ENCODE measurements around the gene LIPC.

Gene LIPC

GRCh38 chr15:58459560-58459959 is 27.8 kb downstream of the LIPC start:
- Histone ChIP-seq H3K36me3 (replicated peaks in 1 of 2; ENCODE audit: control insufficient read depth in 2 of 2, insufficient read depth in 2 of 2, low read length in 2 of 2) (no peaks in the 10 kb centered on the region), H3K23ac (ENCODE audit: low read depth, low read length, poor library complexity) (no peak overlapping the region), H3K79me1 (ENCODE audit: low read depth, low read length) (no peaks in the 10 kb centered on the region), H3K14ac (ENCODE audit: low read length) (no peak overlapping the region), H3K27ac (replicated peaks; ENCODE audit: low read length) (no peak overlapping the region), H3K4me2 (ENCODE audit: insufficient read depth, low read length, poor library complexity, severe bottlenecking) (no peak overlapping the region), H2BK12ac (ENCODE audit: low read length) (no peak overlapping the region), H3K4me1 (ENCODE audit: control insufficient read depth in 2 of 2, insufficient read depth in 1 of 2, low read depth in 1 of 2, low read length in 2 of 2) (peaks cover 5 to 21% of the 10 kb centered on the region in 2 donors), H2AK5ac (ENCODE audit: low read depth, low read length) (no peak overlapping the region), H2BK15ac (ENCODE audit: low read length) (no peak overlapping the region), H4K91ac (ENCODE audit: low read depth, low read length, poor library complexity) (no peak overlapping the region), H3K27me3 (ENCODE audit: control insufficient read depth in 3 of 3, insufficient read depth in 3 of 3, low read depth in 1 of 3, low read length in 3 of 3) (no peaks in the 10 kb centered on the region), H3K9me3 (replicated peaks in 1 of 2; ENCODE audit: control insufficient read depth in 2 of 2, insufficient read depth in 1 of 2, low read depth in 1 of 2, low read length in 2 of 2) (no peaks in the 10 kb centered on the region), H4K8ac (ENCODE audit: low read depth, low read length) (no peak overlapping the region), H3K4ac (ENCODE audit: low read length) (no peak overlapping the region), H2BK120ac (ENCODE audit: low read depth, low read length) (no peak overlapping the region), H2BK5ac (ENCODE audit: low read length) (no peak overlapping the region), H3K18ac (ENCODE audit: low read length) (no peak overlapping the region), H3K4me3 (ENCODE audit: low read length in 2 of 2) (no peak overlapping the region), H2AFZ (ENCODE audit: low read length) (peak overlapping the region; percentile 25), H3K9ac (ENCODE audit: low read depth, low read length, poor library complexity) (no peak overlapping the region)
- DNase-seq (ENCODE audit: low spot score) = no peak
- WGBS, 2 donors (ENCODE audit: extremely low coverage in 2 of 2, insufficient read length in 2 of 2, insufficient replicate concordance in 1 of 2) = no CpG with 5 or more reads among the region's 10 CpGs

GRCh38 chr15:58460116-58460790 is 28.5 kb downstream of the LIPC start:
- WGBS, 2 donors (ENCODE audit: extremely low coverage in 2 of 2, insufficient read length in 2 of 2, insufficient replicate concordance in 1 of 2) = no CpG with 5 or more reads among the region's 10 CpGs

GRCh38 chr15:58460872-58461271 is 29.1 kb downstream of the LIPC start:
- Histone ChIP-seq H3K27me3 (ENCODE audit: control insufficient read depth in 3 of 3, insufficient read depth in 3 of 3, low read depth in 1 of 3, low read length in 3 of 3) (no peaks in the 10 kb centered on the region), H2AFZ (ENCODE audit: low read length) (no peak overlapping the region), H2BK5ac (ENCODE audit: low read length) (no peak overlapping the region), H3K14ac (ENCODE audit: low read length) (no peak overlapping the region), H3K79me1 (ENCODE audit: low read depth, low read length) (no peaks in the 10 kb centered on the region), H3K4me3 (ENCODE audit: low read length in 2 of 2) (no peak overlapping the region), H3K4ac (ENCODE audit: low read length) (no peak overlapping the region), H3K4me1 (ENCODE audit: control insufficient read depth in 2 of 2, insufficient read depth in 1 of 2, low read depth in 1 of 2, low read length in 2 of 2) (peaks cover 5 to 21% of the 10 kb centered on the region in 2 donors), H3K9ac (ENCODE audit: low read depth, low read length, poor library complexity) (no peak overlapping the region), H3K27ac (replicated peaks; ENCODE audit: low read length) (no peak overlapping the region), H4K91ac (ENCODE audit: low read depth, low read length, poor library complexity) (no peak overlapping the region), H2AK5ac (ENCODE audit: low read depth, low read length) (no peak overlapping the region), H2BK15ac (ENCODE audit: low read length) (no peak overlapping the region), H3K36me3 (replicated peaks in 1 of 2; ENCODE audit: control insufficient read depth in 2 of 2, insufficient read depth in 2 of 2, low read length in 2 of 2) (no peaks in the 10 kb centered on the region), H3K9me3 (replicated peaks in 1 of 2; ENCODE audit: control insufficient read depth in 2 of 2, insufficient read depth in 1 of 2, low read depth in 1 of 2, low read length in 2 of 2) (no peaks in the 10 kb centered on the region), H3K18ac (ENCODE audit: low read length) (no peak overlapping the region), H4K8ac (ENCODE audit: low read depth, low read length) (no peak overlapping the region), H2BK12ac (ENCODE audit: low read length) (no peak overlapping the region), H2BK120ac (ENCODE audit: low read depth, low read length) (no peak overlapping the region), H3K23ac (ENCODE audit: low read depth, low read length, poor library complexity) (no peak overlapping the region), H3K4me2 (ENCODE audit: insufficient read depth, low read length, poor library complexity, severe bottlenecking) (no peak overlapping the region)
- WGBS, 2 donors (ENCODE audit: extremely low coverage in 2 of 2, insufficient read length in 2 of 2, insufficient replicate concordance in 1 of 2) = no CpG with 5 or more reads among the region's 3 CpGs
- no peak for DNase-seq (ENCODE audit: low spot score)

More at GRCh38 chr15:58460116-58460790, 28.5 kb downstream of the LIPC start:
- Histone ChIP-seq H3K79me1 (ENCODE audit: low read depth, low read length) (no peaks in the 10 kb centered on the region), H3K9me3 (replicated peaks in 1 of 2; ENCODE audit: control insufficient read depth in 2 of 2, insufficient read depth in 1 of 2, low read depth in 1 of 2, low read length in 2 of 2) (no peaks in the 10 kb centered on the region), H4K91ac (ENCODE audit: low read depth, low read length, poor library complexity) (no peak overlapping the region), H3K4me1 (ENCODE audit: control insufficient read depth in 2 of 2, insufficient read depth in 1 of 2, low read depth in 1 of 2, low read length in 2 of 2) (peaks cover 5 to 21% of the 10 kb centered on the region in 2 donors), H2BK5ac (ENCODE audit: low read length) (no peak overlapping the region), H2AFZ (ENCODE audit: low read length) (no peak overlapping the region), H2AK5ac (ENCODE audit: low read depth, low read length) (no peak overlapping the region), H3K36me3 (replicated peaks in 1 of 2; ENCODE audit: control insufficient read depth in 2 of 2, insufficient read depth in 2 of 2, low read length in 2 of 2) (no peaks in the 10 kb centered on the region), H3K4me2 (ENCODE audit: insufficient read depth, low read length, poor library complexity, severe bottlenecking) (no peak overlapping the region), H2BK15ac (ENCODE audit: low read length) (no peak overlapping the region), H3K14ac (ENCODE audit: low read length) (no peak overlapping the region), H3K27me3 (ENCODE audit: control insufficient read depth in 3 of 3, insufficient read depth in 3 of 3, low read depth in 1 of 3, low read length in 3 of 3) (no peaks in the 10 kb centered on the region), H2BK120ac (ENCODE audit: low read depth, low read length) (no peak overlapping the region), H4K8ac (ENCODE audit: low read depth, low read length) (no peak overlapping the region), H3K23ac (ENCODE audit: low read depth, low read length, poor library complexity) (no peak overlapping the region), H3K4ac (ENCODE audit: low read length) (no peak overlapping the region), H3K27ac (replicated peaks; ENCODE audit: low read length) (no peak overlapping the region), H2BK12ac (ENCODE audit: low read length) (no peak overlapping the region), H3K4me3 (ENCODE audit: low read length in 2 of 2) (no peak overlapping the region), H3K18ac (ENCODE audit: low read length) (no peak overlapping the region), H3K9ac (ENCODE audit: low read depth, low read length, poor library complexity) (no peak overlapping the region)
- DNase-seq (ENCODE audit: low spot score) = no peak

GRCh38 chr15:58462547-58462946 is 30.8 kb downstream of the LIPC start:
- H2BK15ac ChIP-seq (ENCODE audit: low read length) = peak overlapping the region; percentile 18
- H3K23ac ChIP-seq (ENCODE audit: low read depth, low read length, poor library complexity) = no peak overlapping the region
- peak overlapping the region; percentile 49 for H2AFZ ChIP-seq (ENCODE audit: low read length)
- H4K91ac ChIP-seq (ENCODE audit: low read depth, low read length, poor library complexity) = no peak overlapping the region
- no peaks in the 10 kb centered on the region for H3K36me3 ChIP-seq (replicated peaks in 1 of 2; ENCODE audit: control insufficient read depth in 2 of 2, insufficient read depth in 2 of 2, low read length in 2 of 2)
- H3K9me3 ChIP-seq (replicated peaks in 1 of 2; ENCODE audit: control insufficient read depth in 2 of 2, insufficient read depth in 1 of 2, low read depth in 1 of 2, low read length in 2 of 2) = no peaks in the 10 kb centered on the region
- H3K18ac ChIP-seq (ENCODE audit: low read length) = no peak overlapping the region
- no peak overlapping the region for H3K9ac ChIP-seq (ENCODE audit: low read depth, low read length, poor library complexity)
- no peak overlapping the region for H4K8ac ChIP-seq (ENCODE audit: low read depth, low read length)
- no peak overlapping the region for H3K27ac ChIP-seq (replicated peaks; ENCODE audit: low read length)
- no peak overlapping the region for H2BK12ac ChIP-seq (ENCODE audit: low read length)
- H2BK120ac ChIP-seq (ENCODE audit: low read depth, low read length) = no peak overlapping the region
- H2BK5ac ChIP-seq (ENCODE audit: low read length) = no peak overlapping the region
- H3K14ac ChIP-seq (ENCODE audit: low read length) = no peak overlapping the region
- DNase-seq (ENCODE audit: low spot score) = no peak
- no peak overlapping the region for H3K4ac ChIP-seq (ENCODE audit: low read length)
- H3K4me1 ChIP-seq (ENCODE audit: control insufficient read depth in 2 of 2, insufficient read depth in 1 of 2, low read depth in 1 of 2, low read length in 2 of 2) = peaks cover 7 to 18% of the 10 kb centered on the region in 2 donors
- no CpG with 5 or more reads among the region's 4 CpGs for WGBS, 2 donors (ENCODE audit: extremely low coverage in 2 of 2, insufficient read length in 2 of 2, insufficient replicate concordance in 1 of 2)
- H3K4me2 ChIP-seq (ENCODE audit: insufficient read depth, low read length, poor library complexity, severe bottlenecking) = no peak overlapping the region
- H3K4me3 ChIP-seq (ENCODE audit: low read length in 2 of 2) = no peak overlapping the region
- H3K27me3 ChIP-seq (ENCODE audit: control insufficient read depth in 3 of 3, insufficient read depth in 3 of 3, low read depth in 1 of 3, low read length in 3 of 3) = no peaks in the 10 kb centered on the region
- H3K79me1 ChIP-seq (ENCODE audit: low read depth, low read length) = no peaks in the 10 kb centered on the region
- no peak overlapping the region for H2AK5ac ChIP-seq (ENCODE audit: low read depth, low read length)

All from neuronal stem cell (in vitro differentiated cells).